ENCODE data around the gene IQCE.

Gene IQCE

GRCh38 chr7:2513702-2514101 lies 45.1 kb upstream of the IQCE start (continued):
- peak; percentile 98 for TF ChIP-seq TCF4 (CRISPR knock-in tag; IDR thresholded peaks at IDR 0.05; ENCODE audit: borderline replicate concordance)
- no peak for TF ChIP-seq ARNTL (CRISPR knock-in tag; IDR thresholded peaks at IDR 0.05; ENCODE audit: borderline replicate concordance, low read depth)

DNA sequence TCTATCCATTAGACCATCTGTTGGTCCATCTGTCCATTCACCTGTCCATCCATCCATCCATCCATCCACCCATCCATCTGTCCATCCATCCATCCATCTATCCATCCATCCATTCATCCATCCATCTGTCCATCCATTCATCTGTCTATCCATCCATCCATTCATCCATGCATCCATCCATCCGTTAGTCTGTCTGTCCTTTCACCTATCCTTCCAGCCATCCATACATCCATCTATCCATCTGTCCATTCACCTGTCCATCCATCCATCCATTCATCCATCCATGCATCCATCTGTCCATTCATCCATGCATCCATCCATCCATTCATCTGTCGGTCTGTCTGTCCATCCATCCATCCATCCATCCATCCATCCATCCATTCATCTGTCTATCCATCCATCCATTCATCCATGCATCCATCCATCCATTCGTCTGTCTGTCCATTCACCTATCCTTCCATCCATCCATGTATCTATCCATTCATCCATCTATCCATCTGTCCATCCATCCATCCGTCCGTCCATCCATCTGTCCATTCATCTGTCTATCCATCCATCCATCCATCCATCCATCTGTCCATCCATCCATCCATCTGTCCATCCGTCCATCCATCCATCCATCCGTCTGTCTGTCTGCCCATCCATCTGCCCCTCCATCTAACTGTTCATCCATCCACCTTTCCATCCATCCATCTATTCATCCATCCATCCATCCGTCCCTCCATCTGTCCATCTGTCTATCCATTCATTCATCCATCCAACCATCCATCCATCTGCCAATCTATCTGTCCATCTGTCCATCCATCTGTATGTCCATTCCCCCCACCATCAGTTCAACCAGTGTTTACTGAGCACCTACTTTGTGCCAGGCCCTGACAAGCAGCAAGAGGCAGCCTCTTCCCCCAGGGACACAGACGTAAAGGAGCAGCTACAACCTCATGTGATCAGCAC lies 44.0 kb upstream of the IQCE start:
- TF ChIP-seq TSHZ2 (CRISPR knock-in tag; IDR thresholded peaks at IDR 0.05), result no peak
- TF ChIP-seq, protein P1, sequence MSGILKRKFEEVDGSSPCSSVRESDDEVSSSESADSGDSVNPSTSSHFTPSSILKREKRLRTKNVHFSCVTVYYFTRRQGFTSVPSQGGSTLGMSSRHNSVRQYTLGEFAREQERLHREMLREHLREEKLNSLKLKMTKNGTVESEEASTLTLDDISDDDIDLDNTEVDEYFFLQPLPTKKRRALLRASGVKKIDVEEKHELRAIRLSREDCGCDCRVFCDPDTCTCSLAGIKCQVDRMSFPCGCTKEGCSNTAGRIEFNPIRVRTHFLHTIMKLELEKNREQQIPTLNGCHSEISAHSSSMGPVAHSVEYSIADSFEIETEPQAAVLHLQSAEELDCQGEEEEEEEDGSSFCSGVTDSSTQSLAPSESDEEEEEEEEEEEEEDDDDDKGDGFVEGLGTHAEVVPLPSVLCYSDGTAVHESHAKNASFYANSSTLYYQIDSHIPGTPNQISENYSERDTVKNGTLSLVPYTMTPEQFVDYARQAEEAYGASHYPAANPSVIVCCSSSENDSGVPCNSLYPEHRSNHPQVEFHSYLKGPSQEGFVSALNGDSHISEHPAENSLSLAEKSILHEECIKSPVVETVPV (CRISPR knock-in tag; IDR thresholded peaks at IDR 0.05), result no peak
- no peak for TF ChIP-seq BACH2 (CRISPR knock-in tag; IDR thresholded peaks at IDR 0.05; ENCODE audit: borderline replicate concordance)
- TF ChIP-seq ARNTL (CRISPR knock-in tag; IDR thresholded peaks at IDR 0.05; ENCODE audit: borderline replicate concordance, low read depth), result no peak
- no peak for TF ChIP-seq ZFP3 (CRISPR knock-in tag; IDR thresholded peaks at IDR 0.05)
- no peak for TF ChIP-seq ISL1 (CRISPR knock-in tag; IDR thresholded peaks at IDR 0.05)
- no peak for TF ChIP-seq GLIS3 (CRISPR knock-in tag; IDR thresholded peaks at IDR 0.05)
- TF ChIP-seq, protein P2, sequence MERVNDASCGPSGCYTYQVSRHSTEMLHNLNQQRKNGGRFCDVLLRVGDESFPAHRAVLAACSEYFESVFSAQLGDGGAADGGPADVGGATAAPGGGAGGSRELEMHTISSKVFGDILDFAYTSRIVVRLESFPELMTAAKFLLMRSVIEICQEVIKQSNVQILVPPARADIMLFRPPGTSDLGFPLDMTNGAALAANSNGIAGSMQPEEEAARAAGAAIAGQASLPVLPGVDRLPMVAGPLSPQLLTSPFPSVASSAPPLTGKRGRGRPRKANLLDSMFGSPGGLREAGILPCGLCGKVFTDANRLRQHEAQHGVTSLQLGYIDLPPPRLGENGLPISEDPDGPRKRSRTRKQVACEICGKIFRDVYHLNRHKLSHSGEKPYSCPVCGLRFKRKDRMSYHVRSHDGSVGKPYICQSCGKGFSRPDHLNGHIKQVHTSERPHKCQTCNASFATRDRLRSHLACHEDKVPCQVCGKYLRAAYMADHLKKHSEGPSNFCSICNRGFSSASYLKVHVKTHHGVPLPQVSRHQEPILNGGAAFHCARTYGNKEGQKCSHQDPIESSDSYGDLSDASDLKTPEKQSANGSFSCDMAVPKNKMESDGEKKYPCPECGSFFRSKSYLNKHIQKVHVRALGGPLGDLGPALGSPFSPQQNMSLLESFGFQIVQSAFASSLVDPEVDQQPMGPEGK (CRISPR knock-in tag; IDR thresholded peaks at IDR 0.05; ENCODE audit: borderline replicate concordance), result no peak
- no peak for TF ChIP-seq PPARA (CRISPR knock-in tag; IDR thresholded peaks at IDR 0.05; ENCODE audit: borderline replicate concordance)
- no peak for TF ChIP-seq TCF4 (CRISPR knock-in tag; IDR thresholded peaks at IDR 0.05; ENCODE audit: borderline replicate concordance)
- no peak for TF ChIP-seq ZFP30 (CRISPR knock-in tag; IDR thresholded peaks at IDR 0.05)
- no peak for TF ChIP-seq ZNF565 (CRISPR knock-in tag; conservative IDR thresholded peaks at IDR 0.05; ENCODE audit: low read depth)
- TF ChIP-seq RARB (CRISPR knock-in tag; IDR thresholded peaks at IDR 0.05), result no peak
- TF ChIP-seq POU6F1 (CRISPR knock-in tag; IDR thresholded peaks at IDR 0.05; ENCODE audit: borderline replicate concordance, low read depth), result no peak
- TF ChIP-seq TOX (CRISPR knock-in tag; IDR thresholded peaks at IDR 0.05; ENCODE audit: borderline replicate concordance), result no peak
- no peak for TF ChIP-seq CSDC2 (CRISPR knock-in tag; IDR thresholded peaks at IDR 0.05)
- no peak for TF ChIP-seq ZC3H10 (CRISPR knock-in tag; IDR thresholded peaks at IDR 0.05)
- ATAC-seq, result no peak

DNA sequence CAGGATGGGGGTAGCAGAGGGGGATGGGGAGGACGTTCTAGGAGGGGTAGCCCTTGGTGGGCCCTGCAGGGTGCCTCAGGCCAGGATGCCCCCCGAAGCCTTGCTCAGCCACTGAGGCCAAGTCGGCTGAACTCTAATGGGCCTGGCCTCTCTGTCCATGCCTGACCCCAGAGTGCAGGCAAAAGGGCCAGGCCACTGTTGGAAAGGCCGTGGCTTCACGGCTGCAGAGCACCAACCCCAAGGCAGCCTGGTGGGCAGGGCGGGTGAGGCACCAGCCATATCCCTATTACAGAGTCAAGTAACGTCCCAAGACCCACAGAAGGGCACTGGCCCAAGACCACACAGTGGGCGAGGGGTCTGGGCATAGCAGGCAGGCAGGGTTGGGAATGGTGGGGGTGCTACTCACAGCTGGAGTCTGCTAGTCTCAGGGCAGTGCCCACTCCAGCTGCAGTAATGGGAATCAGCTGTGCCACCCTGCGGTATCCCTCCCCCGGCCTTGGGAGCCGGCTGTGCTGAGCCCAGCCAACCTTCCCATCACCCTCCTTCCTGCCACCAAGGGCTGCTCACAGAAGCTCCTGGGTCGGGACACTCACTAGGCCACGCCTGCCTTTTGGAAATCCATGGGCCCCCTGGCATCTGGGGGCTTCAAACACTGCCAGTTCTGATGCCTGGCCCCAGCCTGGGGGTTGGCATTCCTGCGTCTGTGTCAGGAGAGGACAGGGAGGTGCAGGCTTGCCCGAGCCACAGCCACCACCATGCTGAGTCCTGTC lies 43.2 kb upstream of the IQCE start:
- ATAC-seq, result no peak
- no peak for TF ChIP-seq ZNF70 (CRISPR knock-in tag; IDR thresholded peaks at IDR 0.05)
- TF ChIP-seq ZC3H10 (CRISPR knock-in tag; IDR thresholded peaks at IDR 0.05), result no peak
- no peak for TF ChIP-seq ARNTL (CRISPR knock-in tag; IDR thresholded peaks at IDR 0.05; ENCODE audit: borderline replicate concordance, low read depth)
- TF ChIP-seq, protein P2 (CRISPR knock-in tag; IDR thresholded peaks at IDR 0.05; ENCODE audit: borderline replicate concordance), result no peak
- no peak for TF ChIP-seq POU6F1 (CRISPR knock-in tag; IDR thresholded peaks at IDR 0.05; ENCODE audit: borderline replicate concordance, low read depth)
- no peak for TF ChIP-seq TOX (CRISPR knock-in tag; IDR thresholded peaks at IDR 0.05; ENCODE audit: borderline replicate concordance)
- no peak for TF ChIP-seq ESRRG (CRISPR knock-in tag; IDR thresholded peaks at IDR 0.05)
- no peak for TF ChIP-seq ZNF565 (CRISPR knock-in tag; conservative IDR thresholded peaks at IDR 0.05; ENCODE audit: low read depth)
- no peak for TF ChIP-seq OSR1 (CRISPR knock-in tag; IDR thresholded peaks at IDR 0.05)
- TF ChIP-seq RARB (CRISPR knock-in tag; IDR thresholded peaks at IDR 0.05), result no peak
- no peak for TF ChIP-seq CSDC2 (CRISPR knock-in tag; IDR thresholded peaks at IDR 0.05)
- TF ChIP-seq TCF4 (CRISPR knock-in tag; IDR thresholded peaks at IDR 0.05; ENCODE audit: borderline replicate concordance), result no peak
- no peak for TF ChIP-seq GLIS3 (CRISPR knock-in tag; IDR thresholded peaks at IDR 0.05)
- TF ChIP-seq BACH2 (CRISPR knock-in tag; IDR thresholded peaks at IDR 0.05; ENCODE audit: borderline replicate concordance), result no peak
- TF ChIP-seq ZFP30 (CRISPR knock-in tag; IDR thresholded peaks at IDR 0.05), result no peak
- no peak for TF ChIP-seq PPARA (CRISPR knock-in tag; IDR thresholded peaks at IDR 0.05; ENCODE audit: borderline replicate concordance)
